ENCODE results near the gene CPA5. TPM values are rescaled to one million over a fixed set of nuclear protein-coding genes. Genes with fewer than 3 reads are reported as not detected.

CPA5 gene
- total RNA-seq, 2 experiments from 2014 or later, result 3.5 to 3.6 TPM

DNA sequence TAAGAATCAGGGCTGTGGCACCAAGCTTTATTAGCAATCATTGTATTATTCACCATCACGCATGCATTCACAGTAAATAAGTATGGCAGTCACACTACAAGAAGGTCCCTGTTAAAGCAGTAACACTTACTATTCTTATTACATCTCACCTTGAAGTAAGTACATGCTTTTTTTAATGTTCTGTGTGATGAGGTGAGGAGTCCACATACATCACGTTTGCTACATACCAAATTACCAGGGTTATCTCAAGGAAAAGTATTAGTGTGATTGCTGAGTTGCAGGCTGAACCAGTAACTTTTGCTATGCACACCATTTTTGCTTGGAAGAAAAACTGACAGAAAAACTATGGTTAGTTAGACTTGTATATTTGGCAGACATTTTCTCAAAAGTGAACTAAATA is 60.4 kb downstream of the CPA5 start:
- no peak overlapping the region for H3K27ac Mint-ChIP-seq
- H3K4me1 Mint-ChIP-seq, result peaks cover 18% of the 10 kb centered on the region
- H3K27me3 Mint-ChIP-seq, result no peaks in the 10 kb centered on the region
- H3K36me3 Mint-ChIP-seq, result peaks cover 34% of the 10 kb centered on the region
- no peak overlapping the region for H3K4me3 Mint-ChIP-seq
- H3K9me3 Mint-ChIP-seq, result no peaks in the 10 kb centered on the region
- no peak for DNase-seq

DNA sequence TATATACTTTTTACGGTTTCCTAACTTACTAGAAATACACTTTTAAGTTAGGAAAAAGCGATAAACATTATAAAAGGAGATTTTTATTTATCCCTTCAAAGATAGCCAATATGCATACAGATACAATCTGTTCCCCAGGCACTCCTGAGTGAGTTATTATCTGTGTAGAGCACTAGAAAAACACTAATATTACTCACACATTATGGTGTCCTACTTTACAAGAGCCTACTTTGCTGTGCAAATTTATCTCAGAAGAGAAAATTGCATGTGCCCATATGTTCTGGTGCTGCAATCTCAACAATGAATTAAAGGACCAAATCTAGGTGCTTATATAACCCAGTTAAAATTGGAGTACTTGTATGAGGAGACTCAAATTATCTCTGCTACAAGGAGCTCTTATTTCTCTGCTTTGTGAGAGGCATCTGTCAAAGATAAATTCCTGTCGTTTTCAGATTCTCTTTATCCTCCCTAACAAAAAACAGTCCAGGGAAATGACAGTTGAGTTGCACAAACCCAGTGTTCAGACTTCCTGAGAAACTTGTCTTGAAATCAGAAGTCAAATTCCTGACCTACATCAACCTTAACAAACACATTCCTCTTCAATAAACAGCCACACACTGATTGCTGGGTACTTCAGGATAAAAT is 64.6 kb downstream of the CPA5 start:
- Mint-ChIP-seq H3K4me1 (peaks cover 48% of the 10 kb centered on the region), H3K4me3 (no peak overlapping the region), H3K36me3 (peaks cover 20% of the 10 kb centered on the region), H3K27me3 (no peaks in the 10 kb centered on the region), H3K9me3 (no peaks in the 10 kb centered on the region), H3K27ac (no peak overlapping the region)
- DNase-seq, result no peak

DNA sequence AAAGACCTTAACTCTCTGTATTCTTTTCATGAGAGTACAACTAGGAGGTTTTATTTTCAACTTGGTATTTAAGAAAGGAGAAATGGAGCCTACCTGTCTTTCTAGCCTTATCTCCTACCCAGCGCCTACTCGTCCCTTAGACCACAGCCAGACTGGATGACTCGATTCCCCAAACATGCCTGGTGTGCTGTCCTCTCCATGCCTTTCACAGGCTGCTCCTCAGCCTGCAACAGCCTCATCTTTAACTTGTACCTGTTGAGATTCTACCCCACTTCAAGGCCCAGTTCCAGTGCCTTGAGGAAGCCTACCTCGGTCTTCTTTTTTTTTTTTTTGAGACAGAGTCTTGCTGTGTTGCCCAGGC is 65.1 kb downstream of the CPA5 start:
- Mint-ChIP-seq H3K27ac (peak overlapping the region; percentile 66), H3K4me3 (no peak overlapping the region), H3K36me3 (peaks cover 20% of the 10 kb centered on the region), H3K9me3 (no peaks in the 10 kb centered on the region), H3K4me1 (peaks cover 53% of the 10 kb centered on the region), H3K27me3 (no peaks in the 10 kb centered on the region)
- no peak for DNase-seq

DNA sequence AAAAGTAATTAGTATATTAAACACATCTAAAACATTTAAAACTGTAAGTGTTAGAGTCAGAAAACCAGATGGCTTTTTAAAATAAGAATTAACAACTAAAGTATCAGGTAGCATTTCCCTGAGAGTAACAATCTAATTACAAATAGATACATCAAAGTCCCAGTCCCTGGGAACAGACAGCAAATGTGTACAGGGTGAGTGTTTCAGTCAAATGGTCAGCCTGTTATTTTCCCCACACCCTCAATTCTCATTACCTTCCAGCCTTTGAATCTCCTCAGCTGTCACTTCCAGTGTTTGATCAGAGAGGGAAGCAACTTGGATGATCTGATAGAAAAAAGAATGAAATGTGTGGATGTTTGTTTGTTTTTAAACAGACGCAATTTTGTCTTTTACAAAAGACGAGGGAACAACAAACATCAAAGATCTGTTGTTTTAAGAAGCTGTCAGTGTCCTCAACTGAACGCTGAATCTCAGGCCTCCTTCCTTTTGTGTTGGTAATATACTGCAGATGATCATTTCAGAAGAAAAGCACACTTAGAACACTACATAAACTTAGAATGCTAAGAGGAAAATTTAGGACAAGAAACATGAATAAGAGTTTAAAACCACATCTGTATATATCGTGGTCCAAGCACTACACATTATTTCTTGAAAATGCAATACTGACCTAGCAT is 66.4 kb downstream of the CPA5 start:
- peaks cover 63% of the 10 kb centered on the region for H3K4me1 Mint-ChIP-seq
- H3K4me3 Mint-ChIP-seq, result no peak overlapping the region
- peaks cover 20% of the 10 kb centered on the region for H3K36me3 Mint-ChIP-seq
- no peak for DNase-seq
- H3K9me3 Mint-ChIP-seq, result no peaks in the 10 kb centered on the region
- peak overlapping the region; percentile 44 for H3K27ac Mint-ChIP-seq
- H3K27me3 Mint-ChIP-seq, result no peaks in the 10 kb centered on the region

DNA sequence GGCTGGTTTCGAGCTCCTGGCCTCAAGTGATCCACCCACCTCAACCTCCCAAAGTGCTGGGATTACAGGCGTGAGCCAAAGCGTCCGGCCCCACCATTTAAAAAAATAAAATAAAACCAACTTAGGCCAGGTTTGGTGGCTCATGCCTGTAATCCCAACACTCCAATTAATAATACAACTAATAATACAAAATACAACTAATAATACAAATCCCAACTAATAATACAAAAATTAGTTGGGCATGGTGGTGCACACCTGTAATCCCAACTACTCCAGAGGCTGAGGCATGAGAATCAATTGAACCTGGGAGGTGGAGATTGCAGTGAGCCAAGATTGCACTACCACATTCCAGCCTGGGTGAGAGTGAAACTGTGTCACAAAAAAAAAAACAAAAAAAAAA is 68.6 kb downstream of the CPA5 start:
- Mint-ChIP-seq H3K4me3 (no peak overlapping the region), H3K27me3 (no peaks in the 10 kb centered on the region), H3K9me3 (no peaks in the 10 kb centered on the region), H3K4me1 (peaks cover 79% of the 10 kb centered on the region), H3K27ac (no peak overlapping the region), H3K36me3 (peaks cover 22% of the 10 kb centered on the region)
- DNase-seq, result no peak

DNA sequence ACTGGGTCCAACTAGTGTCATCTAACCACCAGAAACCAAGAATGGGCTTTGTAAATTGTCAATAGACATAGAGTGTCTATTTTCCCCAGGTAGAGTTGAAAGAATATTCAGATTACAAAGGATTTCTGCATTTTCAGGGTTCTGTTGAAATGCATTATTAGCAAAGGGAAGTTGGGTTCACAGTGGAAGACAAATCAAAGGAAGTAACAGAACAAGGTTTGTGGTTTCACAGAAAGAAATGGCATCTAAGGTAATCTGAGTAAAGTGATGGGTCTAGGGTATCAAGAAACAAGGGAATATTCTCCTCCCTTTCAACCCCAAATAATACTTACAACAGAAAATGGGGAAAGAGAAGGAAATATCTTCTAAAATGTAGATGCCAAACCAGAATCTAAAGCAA is 70.4 kb downstream of the CPA5 start:
- DNase-seq, result no peak
- Mint-ChIP-seq H3K36me3 (peaks cover 22% of the 10 kb centered on the region), H3K9me3 (no peaks in the 10 kb centered on the region), H3K27me3 (no peaks in the 10 kb centered on the region), H3K4me1 (peaks cover 87% of the 10 kb centered on the region), H3K4me3 (peak overlapping the region; percentile 14), H3K27ac (peak overlapping the region; percentile 47)

DNA sequence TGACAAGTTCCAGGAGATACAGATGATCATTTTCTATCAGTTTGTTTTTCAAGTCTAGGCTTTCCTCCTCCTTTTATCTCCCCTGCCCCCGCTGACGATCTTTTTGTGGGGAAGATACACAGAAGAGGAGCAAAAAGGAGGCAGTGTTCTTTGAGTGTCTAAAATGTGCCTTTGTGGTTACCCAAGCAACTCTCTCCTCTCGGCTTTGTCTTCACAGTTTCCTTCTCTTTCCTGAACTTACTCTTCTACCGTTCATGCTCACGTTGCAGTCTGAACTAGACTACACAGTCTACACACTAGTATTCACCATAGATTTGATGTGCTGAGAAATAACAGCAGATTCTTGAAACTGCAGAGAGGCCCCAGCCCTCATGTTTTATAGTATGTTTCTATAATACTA is 72.6 kb downstream of the CPA5 start:
- H3K4me1 Mint-ChIP-seq, result peaks cover 83% of the 10 kb centered on the region
- H3K36me3 Mint-ChIP-seq, result peaks cover 20% of the 10 kb centered on the region
- no peaks in the 10 kb centered on the region for H3K9me3 Mint-ChIP-seq
- peak overlapping the region; percentile 91 for H3K27ac Mint-ChIP-seq
- DNase-seq, result no peak
- no peaks in the 10 kb centered on the region for H3K27me3 Mint-ChIP-seq
- H3K4me3 Mint-ChIP-seq, result peak overlapping the region; percentile 50

DNA sequence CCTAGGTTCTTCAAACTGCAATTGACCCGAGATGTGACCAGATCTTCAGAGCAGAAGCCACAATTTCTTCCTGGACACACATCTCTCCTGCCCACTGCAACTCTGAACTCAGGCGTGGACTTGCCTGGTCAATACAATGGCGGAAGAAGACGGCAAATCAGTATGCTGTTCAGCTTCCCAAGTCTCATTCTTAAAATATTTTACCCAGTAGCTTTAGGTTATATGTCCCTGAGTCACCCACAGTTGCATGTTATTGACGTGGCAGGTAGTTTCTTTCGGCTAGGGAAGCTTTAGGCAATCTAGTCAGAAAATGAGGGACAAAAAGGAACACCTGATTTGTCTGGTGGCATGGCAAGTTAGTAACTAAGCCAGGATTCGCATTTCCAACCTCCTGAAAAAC is 73.7 kb downstream of the CPA5 start:
- Mint-ChIP-seq H3K4me3 (no peak overlapping the region), H3K36me3 (peaks cover 20% of the 10 kb centered on the region), H3K4me1 (peaks cover 81% of the 10 kb centered on the region), H3K27ac (peak overlapping the region; percentile 91), H3K9me3 (no peaks in the 10 kb centered on the region), H3K27me3 (no peaks in the 10 kb centered on the region)
- DNase-seq, result no peak

Other genes starting within 250 kb of the CPA5 start
- 10 to 100 TPM; 47.2 to 52.4 TPM for gene TMEM209, start 139.4 kb upstream of the CPA5 start, total RNA-seq
- not detected for gene SSMEM1, start 137.0 kb upstream of the CPA5 start, total RNA-seq
- under 1 TPM in 1 of 2 experiments, not detected in 1; 0.16 TPM for gene CPA2, start 78.0 kb upstream of the CPA5 start, total RNA-seq
- gene CPA4, start 51.7 kb upstream of the CPA5 start, total RNA-seq, result not detected
- gene CPA1, start 35.7 kb downstream of the CPA5 start, total RNA-seq, result not detected
- gene CEP41, start 96.2 kb downstream of the CPA5 start, total RNA-seq, result 10 to 100 TPM; 22.3 to 26.5 TPM
- 10 to 100 TPM; 15.1 to 18.4 TPM for gene MEST, start 147.3 kb downstream of the CPA5 start, total RNA-seq

All from activated naive CD8-positive, alpha-beta T cell treated with anti-CD3 and anti-CD28 coated beads for 36 hours (primary cell).